NCI-H524 treated with DMSO at 0.1 percent for 48 hours (cell line): Measurements from ENCODE around the gene PAIP2.
"Not testable (repeated sequence)": the region's sequence is repeated elsewhere in the genome, so short reads cannot be mapped to it uniquely, and the experiment has no call there.

Source experiments
- DNase-seq: peaks from one replicate; lab custom pipeline; 2025; lab: John Stamatoyannopoulos, UW

PAIP2 gene

DNA sequence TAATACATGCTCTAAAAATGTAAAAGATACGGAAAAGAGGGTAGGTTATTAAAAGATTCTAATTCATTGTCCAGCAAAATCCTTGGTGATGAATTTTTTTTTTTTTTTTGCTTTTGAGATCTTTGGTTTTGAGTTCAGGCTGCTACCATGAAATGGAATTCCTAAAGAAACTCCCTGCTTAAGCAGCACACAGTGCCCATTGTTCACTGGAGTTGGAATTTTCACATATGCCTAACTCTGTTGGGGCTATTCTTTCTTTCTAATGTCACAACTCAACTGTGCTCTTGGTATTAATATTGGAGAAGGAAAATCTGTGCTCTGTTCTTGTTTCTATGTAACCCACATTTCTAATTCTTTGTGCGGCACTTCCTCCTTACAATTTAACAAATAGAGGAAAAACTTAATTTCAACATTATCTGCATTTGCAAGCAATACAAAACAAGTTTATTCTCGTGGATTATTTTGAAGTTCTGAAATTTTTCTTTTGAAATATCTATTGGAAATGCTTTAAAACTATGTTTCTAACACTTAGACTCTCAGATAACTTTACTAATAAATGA, 26.5 kb upstream of the PAIP2 start:
- no peak for DNase-seq

DNA sequence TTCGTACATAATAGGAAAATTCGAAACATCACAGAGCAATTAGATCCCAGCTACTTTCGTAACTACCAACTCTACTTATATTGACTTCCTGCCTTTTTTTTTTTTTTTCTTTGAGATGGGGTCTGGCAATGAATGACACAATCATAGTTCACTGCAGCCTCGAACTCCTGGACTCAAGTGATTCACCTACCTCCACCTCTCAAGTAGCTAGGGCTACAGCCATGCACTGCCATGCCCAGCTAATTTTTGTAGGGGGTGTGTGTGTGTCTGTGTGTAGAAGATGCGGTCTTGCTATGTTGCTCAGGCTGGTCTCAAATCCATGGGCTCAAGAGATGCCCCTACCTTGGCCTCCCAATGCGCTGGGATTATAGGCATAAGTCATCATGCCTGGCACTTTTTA, 5.8 kb upstream of the PAIP2 start:
- no peak for DNase-seq

DNA sequence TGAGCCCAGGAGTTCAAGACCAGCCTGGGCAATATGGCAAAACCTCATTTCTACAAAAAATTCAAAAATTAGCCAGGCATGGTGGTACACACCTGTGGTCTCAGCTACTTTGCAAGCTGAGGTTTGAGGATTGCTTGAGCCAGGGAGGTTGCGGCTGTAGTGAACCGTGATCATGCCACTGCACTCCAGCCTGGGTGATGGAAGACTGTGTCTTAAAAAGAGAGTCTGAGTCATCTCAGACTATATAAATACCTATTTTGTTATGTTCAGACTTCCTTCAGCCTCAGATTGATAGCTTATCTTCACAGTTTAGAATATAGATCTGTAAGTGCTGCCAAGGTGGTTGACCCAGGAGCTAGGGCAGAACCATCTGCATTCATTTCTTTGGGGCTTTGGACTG, 1.6 kb upstream of the PAIP2 start:
- no peak for DNase-seq

DNA sequence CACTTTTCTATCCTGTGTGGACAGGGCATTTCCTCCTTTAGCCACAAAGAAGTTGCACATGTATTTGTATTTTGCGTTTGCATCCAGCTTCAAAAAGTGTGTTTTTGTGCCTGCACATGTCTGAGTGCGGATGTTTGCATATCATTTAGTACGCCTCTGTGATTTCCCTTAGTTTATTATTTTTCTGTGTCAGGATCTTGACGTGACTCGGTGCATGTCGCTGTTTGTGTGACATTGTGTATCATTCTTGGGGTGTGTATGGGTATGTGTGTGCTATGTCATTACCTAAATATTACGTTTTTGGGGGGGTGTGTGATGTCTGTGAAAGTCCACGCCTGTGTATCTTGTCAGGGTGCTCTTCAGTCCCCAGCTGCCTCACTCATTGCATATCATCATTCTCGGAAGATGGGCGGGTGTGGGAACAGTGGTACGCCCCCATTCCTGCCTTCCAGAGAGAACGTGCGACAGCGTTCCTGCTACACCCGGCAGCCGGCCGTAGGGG, 416 bp upstream of the PAIP2 start:
- DNase-seq = no peak

DNA sequence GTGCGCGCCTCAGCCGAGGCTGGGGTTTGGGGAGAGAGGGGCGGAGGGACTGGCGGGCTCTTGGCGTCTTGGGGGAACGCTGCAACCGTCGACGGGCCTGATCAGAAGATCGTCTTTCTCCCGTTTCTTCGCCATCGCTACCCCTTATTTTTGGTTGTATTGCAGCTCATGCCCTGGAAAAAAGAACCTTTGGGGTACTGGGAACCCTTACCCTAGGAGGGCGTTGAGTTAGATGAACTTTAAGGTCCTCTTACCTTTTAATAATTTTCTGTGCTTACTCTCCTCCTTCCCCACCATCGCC, 719 bp downstream of the PAIP2 start:
- no peak for DNase-seq

DNA sequence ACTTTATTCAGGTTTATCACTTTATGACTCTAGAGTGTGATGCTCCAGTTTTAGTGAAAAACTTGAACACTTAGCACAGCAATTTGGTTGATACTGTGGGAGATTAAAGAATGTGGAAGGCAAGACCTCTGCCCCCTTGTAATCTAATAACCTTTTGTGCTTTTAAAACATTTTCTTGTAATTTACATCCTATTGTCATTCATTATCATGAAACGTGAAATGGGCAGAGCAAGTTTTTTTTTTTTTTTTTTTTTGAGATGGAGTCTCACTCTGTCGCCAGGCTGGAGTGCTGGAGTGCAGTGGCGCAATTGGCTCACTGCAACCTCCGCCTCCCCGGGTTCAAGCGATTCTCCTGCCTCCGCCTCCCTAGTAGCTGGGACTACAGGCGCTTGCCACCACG, 1.8 kb downstream of the PAIP2 start:
- no peak for DNase-seq

DNA sequence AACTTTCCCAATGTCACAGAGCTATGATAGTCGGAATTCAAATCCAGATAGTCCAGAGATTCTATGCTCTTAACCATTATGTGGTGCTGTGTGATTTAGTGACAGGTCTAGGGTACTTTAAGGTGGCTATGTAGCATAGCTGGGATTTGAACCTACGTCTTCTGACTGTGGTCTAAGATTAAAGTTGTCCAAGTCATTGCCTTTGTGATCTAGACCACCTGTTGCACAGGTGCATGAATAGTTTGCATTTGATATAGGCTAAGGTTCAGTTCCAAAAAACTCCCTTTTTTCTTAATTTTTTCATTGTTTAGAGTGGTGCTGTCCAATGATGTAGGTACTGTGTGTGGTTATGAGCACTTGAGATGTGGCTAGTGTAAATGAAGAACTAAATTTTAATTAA, 2.5 kb downstream of the PAIP2 start:
- no peak for DNase-seq

DNA sequence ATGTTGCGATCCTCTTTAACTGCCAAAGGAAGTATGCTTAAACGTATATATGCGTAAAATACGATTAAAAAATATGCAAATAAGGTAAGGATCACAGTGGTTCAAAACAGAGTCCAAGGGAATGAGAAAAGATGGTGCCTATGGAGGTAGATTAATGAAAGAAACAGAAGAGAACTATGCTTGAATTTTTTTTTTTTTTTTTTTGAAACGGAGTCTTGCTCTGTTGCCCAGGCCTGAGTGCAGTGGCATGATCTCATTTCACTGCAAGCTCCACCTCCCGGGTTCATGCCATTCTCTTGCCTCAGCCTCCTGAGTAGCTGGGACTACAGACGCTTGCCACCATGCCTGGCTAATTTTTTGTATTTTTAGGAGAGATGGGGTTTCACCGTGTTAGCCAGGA, 3.8 kb downstream of the PAIP2 start:
- DNase-seq = not testable (repeated sequence)

DNA sequence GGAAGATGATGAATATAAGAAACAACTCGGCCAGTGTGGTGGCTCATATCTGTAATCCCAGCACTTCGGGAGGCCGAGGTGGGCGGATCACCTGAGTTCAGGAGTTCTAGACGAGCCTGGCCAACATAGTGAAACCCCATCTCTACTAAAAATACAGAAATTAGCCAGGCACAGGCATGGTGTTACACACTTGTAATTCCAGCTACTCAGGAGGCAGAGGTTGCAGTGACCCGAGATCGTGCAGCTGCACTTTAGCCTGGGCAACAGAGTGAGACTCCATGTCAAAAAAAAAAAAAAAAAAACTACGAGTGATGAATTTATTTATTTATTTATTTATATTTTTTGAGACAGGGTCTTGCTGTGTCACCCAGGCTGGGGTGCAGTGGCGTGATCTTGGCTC, 6.2 kb downstream of the PAIP2 start:
- DNase-seq = not testable (repeated sequence)

DNA sequence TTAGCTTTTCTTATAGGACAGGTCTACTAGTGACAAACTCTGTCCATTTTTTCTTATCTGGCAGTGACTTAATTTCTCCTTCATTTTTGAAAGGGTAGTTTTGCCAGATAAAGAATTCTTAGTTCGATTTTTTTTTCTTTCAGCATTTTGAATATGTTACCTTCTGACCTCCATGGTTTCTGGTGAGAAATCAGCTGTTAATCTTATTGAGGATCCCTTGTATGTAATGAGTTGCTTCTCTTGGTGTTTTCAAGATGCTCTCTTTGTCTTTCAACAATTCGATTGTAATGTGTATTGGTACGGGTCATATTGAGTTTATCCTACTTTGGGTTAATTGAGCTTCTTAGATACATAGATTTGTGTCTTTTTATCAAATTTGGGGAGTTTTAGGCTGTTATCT, 12.5 kb downstream of the PAIP2 start:
- DNase-seq = no peak

DNA sequence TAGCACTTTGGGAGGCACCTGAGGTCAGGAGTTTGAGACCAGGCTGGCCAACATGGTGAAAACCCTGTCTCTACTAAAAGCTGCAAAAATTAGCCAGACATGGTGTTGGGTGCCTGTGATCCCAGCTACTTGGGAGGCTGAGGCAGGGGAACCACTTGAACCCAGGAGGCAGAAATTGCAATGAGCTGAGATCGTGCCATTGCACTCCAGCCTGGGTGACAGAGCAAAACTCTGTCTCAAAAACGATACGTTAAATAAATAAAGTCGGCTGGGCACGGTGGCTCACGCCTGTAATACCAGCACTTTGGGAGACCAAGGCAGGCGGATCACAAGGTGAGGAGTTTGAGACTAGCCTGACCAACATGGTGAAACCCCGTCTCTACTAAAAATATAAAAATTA, 14.2 kb downstream of the PAIP2 start:
- DNase-seq = not testable (repeated sequence)

DNA sequence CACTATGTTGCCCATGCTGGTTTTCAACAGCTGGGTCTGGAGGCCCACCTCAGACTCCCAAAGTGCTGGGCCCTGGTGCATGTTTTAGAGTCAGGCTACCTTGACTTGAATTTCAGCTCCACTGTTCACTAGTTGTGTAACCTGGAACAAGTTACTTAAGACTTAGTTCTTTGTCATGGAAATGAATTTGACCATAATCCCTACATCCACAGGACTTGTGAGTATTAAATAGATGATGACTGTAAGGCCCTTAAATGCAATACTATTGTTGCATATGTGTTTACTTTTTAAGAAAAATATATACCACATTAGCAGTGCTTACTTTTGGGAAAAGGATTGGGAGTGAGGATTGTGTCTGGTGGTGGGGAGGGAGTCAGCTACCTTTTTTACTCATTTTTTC, 16.4 kb downstream of the PAIP2 start:
- no peak for DNase-seq

DNA sequence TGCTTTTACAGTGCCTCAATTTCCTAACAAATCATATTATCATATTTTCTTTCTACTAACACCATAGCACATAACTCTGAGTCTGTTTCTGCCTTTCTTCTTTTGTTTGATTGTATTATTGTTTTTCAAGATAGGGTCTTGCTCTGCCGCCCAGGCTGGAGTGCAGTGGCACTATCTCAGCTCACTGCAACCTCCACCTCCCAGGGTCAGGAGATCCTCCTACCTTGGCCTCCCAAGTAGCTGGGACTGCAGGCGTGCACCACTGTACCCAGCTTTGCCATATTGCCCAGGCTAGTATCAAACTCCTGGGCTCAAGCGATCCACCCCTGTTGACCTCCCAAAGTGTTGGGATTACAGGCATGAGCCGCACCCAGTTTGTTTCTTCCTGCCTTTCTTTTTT, 18.7 kb downstream of the PAIP2 start:
- DNase-seq = no peak

DNA sequence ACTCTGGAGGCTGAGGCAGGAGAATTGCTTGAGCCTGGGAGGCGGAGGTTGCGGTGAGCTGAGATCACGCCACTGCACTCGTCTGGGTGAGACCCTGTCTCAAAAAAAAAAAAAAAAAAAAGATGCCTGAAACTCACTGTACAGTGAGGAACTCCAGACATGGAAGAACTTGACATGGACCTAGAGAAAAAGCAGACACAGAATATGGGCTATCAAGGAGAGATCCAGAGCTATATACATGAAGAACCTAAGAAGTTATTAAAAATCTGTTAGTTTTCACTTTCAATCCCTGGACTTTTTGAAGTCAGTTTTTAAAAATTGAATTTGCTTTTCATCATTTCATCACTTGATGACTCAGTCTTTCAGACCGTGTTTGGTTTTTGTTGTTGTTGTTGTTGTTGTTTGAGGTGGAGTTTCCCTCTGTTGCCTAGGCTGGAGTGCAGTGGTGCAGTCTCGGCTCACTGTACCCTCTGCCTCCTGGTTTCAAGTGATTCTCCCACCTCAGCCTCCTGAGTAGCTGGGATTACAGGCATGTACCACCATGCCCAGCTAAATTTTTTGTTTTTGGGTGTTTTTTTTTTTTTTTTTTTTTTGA, 20.3 kb downstream of the PAIP2 start:
- DNase-seq = no peak

DNA sequence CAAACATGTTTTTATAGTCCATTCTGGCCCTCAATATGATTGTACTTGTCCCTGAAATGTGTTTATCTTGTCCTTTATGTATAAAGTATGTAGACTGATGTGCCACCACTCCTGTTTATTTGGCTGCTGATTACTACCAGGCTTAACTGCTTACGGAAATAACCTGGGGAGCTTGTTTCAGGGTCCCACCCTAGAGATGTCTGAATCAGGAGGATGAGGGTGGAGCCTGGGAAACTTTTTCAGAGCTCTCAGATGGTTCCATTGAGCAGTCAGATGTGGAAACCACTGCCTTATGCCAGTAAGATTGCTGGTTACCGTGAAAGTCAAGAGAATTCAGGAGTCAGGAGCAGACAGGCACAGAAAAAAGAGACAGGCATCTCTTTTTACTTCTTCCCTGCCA, 22.3 kb downstream of the PAIP2 start:
- no peak for DNase-seq

DNA sequence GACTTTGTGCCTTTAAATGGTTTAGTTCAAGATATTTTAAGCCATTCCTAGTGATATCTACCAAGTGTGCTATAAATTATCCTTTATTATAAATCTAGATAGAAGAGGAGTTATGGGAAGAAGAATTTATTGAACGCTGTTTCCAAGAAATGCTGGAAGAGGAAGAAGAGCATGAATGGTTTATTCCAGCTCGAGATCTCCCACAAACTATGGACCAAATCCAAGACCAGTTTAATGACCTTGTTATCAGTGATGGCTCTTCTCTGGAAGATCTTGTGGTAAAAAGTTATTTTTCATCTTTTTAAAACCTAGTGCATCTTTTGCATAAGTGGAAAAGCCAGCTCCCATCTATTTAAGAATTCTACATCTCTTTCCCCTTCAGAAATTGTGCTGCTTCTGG, 22.8 kb downstream of the PAIP2 start:
- no peak for DNase-seq

DNA sequence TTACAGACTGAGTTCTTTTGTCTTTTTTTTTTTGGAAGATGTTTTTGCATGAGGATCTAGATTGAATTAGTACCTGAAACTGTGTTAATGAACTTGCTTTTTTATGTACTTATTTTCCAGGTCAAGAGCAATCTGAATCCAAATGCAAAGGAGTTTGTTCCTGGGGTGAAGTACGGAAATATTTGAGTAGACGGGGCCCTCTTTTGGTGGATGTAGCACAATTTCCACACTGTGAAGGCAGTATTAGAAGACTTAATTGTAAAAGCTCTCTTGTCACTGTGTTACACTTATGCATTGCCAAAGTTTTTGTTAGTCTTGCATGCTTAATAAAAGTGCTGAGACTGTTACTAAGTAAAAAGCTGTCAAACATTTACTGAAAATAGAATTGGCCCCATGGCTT, 27.0 kb downstream of the PAIP2 start:
- DNase-seq = no peak

DNA sequence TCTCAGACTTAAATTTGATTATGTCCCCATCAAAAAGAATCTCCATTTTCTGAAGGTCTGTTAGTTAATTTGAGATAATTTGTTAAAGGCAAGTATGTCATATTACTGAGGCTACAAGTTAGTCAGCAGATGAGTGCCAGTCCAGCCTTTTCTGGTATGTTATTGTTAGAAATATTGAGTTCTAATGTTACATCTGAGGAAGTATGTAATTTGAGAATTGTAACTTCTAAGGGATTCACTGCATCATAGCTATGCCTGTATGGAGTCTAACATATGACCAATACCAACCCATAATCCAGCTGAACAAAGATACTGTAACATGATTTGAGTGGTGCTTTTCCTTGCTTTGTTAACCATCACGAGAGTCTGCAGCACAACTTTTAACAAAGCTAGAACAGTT, 27.5 kb downstream of the PAIP2 start:
- DNase-seq = no peak

DNA sequence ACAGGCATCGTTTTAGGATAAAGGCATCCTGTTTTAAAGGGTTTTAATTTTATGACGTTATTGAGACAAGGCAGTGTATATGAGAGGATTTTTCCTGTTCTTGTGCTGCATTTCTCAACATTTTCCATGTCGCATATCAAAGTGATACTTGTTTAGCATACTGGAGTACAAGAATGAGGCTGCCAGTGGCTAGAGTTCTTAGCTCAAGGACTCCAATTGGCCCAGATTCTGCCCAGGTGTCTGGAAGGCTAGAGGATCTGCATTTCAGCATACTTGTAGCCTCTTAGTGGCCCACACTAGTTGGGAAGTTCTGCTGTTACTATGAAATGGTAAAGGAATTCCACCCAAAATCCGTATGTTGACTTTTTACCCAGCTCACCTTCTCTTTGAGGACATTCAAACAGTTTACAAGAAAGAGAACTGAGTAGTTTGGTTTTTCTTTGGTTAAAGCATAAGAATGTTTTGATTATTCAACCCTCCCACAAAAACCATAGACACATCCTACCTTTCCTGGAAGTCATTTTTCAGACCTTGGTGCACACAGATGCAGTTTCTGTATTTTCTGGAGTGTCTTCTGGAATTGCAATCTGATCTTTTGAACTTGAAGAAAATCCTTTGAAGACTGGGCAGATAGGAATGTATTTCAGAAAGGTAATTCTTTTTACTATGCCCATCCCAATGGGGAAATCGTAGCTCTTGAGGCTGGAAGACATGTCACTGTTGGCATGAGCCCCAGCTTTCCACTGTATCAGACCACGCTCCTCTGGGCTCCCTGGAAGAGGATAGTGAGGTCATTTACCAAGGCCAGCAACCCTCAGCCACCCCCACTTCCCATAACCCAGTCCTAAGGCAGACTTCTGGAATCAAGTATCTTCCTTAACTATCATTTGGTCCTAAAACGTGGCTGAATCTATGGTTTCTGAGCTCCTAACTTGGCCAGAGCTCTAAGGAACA, 30.1 kb downstream of the PAIP2 start:
- DNase-seq = no peak

DNA sequence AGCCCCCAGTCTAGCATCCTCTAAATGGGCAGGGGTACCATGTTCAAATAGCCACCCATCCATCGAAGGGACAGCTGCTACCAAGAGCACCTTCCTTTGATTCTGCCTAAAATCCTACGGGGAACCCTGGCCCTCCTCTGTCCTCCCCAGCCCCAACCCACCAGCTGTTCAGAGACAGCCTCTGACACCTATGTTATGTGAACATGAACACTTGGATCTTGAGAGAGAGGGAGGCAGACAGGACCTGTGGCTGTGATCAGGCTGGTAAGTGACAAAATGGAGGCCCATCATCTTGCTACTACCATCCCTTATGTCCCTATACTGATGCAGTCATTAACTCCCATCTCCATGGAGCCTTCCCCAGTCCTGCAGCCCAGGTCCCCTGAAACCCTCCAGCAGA, 33.3 kb downstream of the PAIP2 start:
- DNase-seq = no peak

DNA sequence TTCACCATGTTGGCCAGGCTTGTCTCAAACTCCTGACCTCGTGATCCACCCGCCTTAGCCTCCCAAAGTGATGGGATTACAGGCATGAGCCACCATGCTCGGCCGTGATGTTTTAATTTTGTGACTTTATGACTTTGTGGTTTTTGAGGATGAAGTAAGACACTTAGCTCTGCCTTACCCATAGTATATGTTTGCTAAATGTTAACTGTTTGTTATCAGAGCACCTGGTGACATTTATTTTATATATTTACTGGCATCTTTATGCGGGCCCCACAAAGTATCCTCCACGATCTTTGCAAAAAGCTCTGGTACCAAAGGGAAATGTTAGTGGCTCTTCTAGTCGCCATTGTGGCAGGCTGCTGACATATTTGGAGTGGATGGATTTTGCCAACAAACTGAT, 34.7 kb downstream of the PAIP2 start:
- DNase-seq = no peak

DNA sequence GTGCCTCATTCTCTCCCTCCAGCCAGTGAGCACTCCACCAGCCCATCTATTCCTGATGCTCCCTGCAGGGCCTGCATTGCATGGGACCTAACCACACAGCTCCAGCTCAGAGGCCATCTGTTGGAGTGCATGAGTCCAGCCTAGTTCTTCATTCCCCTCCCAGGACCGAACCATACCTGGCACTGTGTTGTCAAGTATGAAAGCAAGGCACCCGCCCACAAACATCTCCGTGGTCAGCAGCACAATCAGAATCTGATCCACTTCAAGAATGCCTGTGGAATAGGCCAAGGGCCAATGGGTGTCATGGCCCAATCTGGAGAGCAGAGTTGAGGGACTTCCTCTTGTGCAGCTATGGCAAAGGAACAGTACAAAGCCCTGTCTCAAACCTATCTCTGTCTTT, 35.6 kb downstream of the PAIP2 start:
- no peak for DNase-seq

DNA sequence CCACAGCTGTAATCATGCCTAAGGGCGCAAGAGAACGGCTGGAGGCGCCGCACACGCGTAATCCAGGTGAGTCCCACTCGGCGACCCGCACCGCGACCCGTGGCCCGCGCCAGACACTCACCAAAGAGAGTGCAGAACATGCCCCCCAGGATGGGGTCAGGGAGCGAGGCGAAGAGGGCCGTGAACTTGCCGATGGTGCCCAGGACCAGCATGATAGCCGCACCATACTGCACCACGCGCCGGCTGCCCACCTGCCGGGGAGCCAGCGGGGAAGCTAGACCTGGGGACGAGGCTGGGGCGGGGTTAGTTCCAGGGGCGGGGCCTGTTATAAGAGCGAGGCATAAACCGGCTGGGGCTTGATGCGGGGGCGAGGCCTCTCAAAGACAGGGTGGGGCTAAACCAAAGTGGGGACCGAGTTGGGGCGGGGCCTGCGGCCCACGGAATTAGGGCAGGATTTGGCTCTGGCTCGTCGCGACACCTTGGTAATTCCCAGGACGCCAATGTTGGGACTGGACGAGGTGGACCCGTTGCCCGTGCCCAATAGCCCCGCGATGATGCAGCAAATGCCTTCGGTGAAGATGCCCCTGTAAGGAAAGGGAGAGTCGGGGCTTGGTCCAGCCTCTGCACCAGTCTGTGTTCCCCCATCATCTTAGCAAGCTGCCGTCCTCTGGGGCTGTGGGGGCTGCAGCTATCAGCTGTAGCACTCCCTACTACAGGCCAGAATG, 36.6 kb downstream of the PAIP2 start:
- DNase-seq = no peak
